Gastrocnemius medialis (tissue), 4 donors: ENCODE results near the gene RREB1.

ENCODE experiments used
- CTCF ChIP-seq, 5 experiments: fragments of 450-650 bp in 3 of 5; fragments of 200-600 bp in 2 of 5; sonication (generic) in 2 of 5; IDR thresholded peaks in 4 of 5; conservative IDR thresholded peaks in 1 of 5; 1 replicate in 4 of 5; 2 replicates in 1 of 5; pipeline ENCODE4 v1.5.1; 2016 to 2019; ENCODE audit warnings: antibody characterized with exemption in 5 of 5, mild to moderate bottlenecking in 3 of 5, moderate library complexity in 3 of 5
- POLR2A ChIP-seq, 2 donors: fragments of 450-650 bp; IDR thresholded peaks; one replicate each; pipeline ENCODE4 v1.6.1; 2017; ENCODE audit warnings: antibody characterized with exemption in 2 of 2, mild to moderate bottlenecking in 2 of 2, moderate library complexity in 2 of 2

GRCh38 chr6:7075341-7076000 lies 32.3 kb upstream of the RREB1 start:
- TF ChIP-seq CTCF (IDR thresholded peaks at IDR 0.05 in 4 of 5, conservative IDR thresholded peaks at IDR 0.05 in 1 of 5) (no peak), POLR2A (IDR thresholded peaks at IDR 0.05) (no peak)
